HepG2 (cell line): Measurements from ENCODE around the gene AQP11. TPM values are rescaled to one million over a fixed set of nuclear protein-coding genes. Genes with fewer than 3 reads are reported as not detected.

ENCODE experiments used
- ARID5B ChIP-seq: IDR thresholded peaks from 2 replicates; pipeline ENCODE4 v1.4.0; 2020; ENCODE audit warnings: mild to moderate bottlenecking, missing genetic modification reagents
- CBX2 ChIP-seq, 2 experiments: fragments of 200-600 bp in 1 of 2; sonication (generic); formaldehyde crosslinking in 1 of 2; IDR thresholded peaks; 2 replicates each; pipeline versions ENCODE4 v1.7.0 to v1.8.1; 2018 to 2022; ENCODE audit warnings: low read depth in 2 of 2, low read length in 1 of 2, mild to moderate bottlenecking in 1 of 2, missing genetic modification reagents in 1 of 2
- CCDC6 ChIP-seq: sonication (generic); formaldehyde crosslinking; IDR thresholded peaks from 2 replicates; pipeline ENCODE4 v1.8.1; 2022; ENCODE audit warnings: mild to moderate bottlenecking, missing genetic modification reagents, moderate library complexity
- E2F2 ChIP-seq: sonication (generic); formaldehyde crosslinking; IDR thresholded peaks from 2 replicates; pipeline ENCODE4 v1.4.0; 2020; ENCODE audit warnings: missing genetic modification reagents, borderline replicate concordance
- POLR2G ChIP-seq: fragments of 200-400 bp; formaldehyde crosslinking; IDR thresholded peaks from 2 replicates; pipeline ENCODE4 v1.6.1; 2018; ENCODE audit warnings: mild to moderate bottlenecking, low read depth, low read length, moderate library complexity
- SIN3B ChIP-seq: fragments of 150-350 bp; IDR thresholded peaks from 2 replicates; pipeline ENCODE4 v1.6.1; 2014; ENCODE audit warnings: low read length
- SIX1 ChIP-seq: sonication (generic); formaldehyde crosslinking; IDR thresholded peaks from 2 replicates; pipeline ENCODE4 v1.4.0; 2020; ENCODE audit warnings: missing genetic modification reagents, borderline replicate concordance
- SMAD3 ChIP-seq: sonication (generic); formaldehyde crosslinking; IDR thresholded peaks from 2 replicates; pipeline ENCODE4 v1.4.0; 2020; ENCODE audit warnings: missing genetic modification reagents
- SOX13 ChIP-seq, 3 experiments: fragments of 450-650 bp in 1 of 3; sonication (generic) in 1 of 3; formaldehyde crosslinking in 1 of 3; IDR thresholded peaks in 2 of 3; conservative IDR thresholded peaks in 1 of 3; 2 replicates each; pipeline versions ENCODE4 v1.5.0 to v1.6.1; 2016 to 2020; ENCODE audit warnings: antibody characterized with exemption in 1 of 3, mild to moderate bottlenecking in 1 of 3, missing compliant biosample characterization in 1 of 3, missing genetic modification reagents in 1 of 3, moderate library complexity in 1 of 3
- SOX6 ChIP-seq, 2 experiments: fragments of 450-650 bp in 1 of 2; sonication (generic) in 1 of 2; formaldehyde crosslinking in 1 of 2; IDR thresholded peaks; 2 replicates each; pipeline versions ENCODE4 v1.4.0 to v1.6.1; 2017 to 2020; ENCODE audit warnings: antibody characterized with exemption in 1 of 2, mild to moderate bottlenecking in 1 of 2, missing genetic modification reagents in 1 of 2
- TAF15 ChIP-seq: fragments of 200-400 bp; formaldehyde crosslinking; IDR thresholded peaks from one replicate; pipeline ENCODE4 v1.6.1; 2018; ENCODE audit warnings: mild to moderate bottlenecking, low read depth, low read length; ENCODE audit not compliant: poor library complexity, severe bottlenecking
- TEAD3 ChIP-seq: optimal IDR thresholded peaks from 2 replicates; pipeline ENCODE3; 2016; ENCODE audit warnings: borderline replicate concordance
- ZBTB43 ChIP-seq: sonication (generic); formaldehyde crosslinking; conservative IDR thresholded peaks from 2 replicates; pipeline ENCODE4 v1.4.0; 2020; ENCODE audit warnings: missing genetic modification reagents
- ZNF44 ChIP-seq: sonication (generic); formaldehyde crosslinking; IDR thresholded peaks from 2 replicates; pipeline ENCODE4 v1.5.1; 2020; ENCODE audit warnings: mild to moderate bottlenecking, missing genetic modification reagents
- ZNF567 ChIP-seq: sonication (generic); formaldehyde crosslinking; IDR thresholded peaks from 2 replicates; pipeline ENCODE4 v1.8.1; 2023; ENCODE audit warnings: mild to moderate bottlenecking, missing genetic modification reagents, borderline replicate concordance
- ZNF576 ChIP-seq: sonication (generic); formaldehyde crosslinking; IDR thresholded peaks from 2 replicates; pipeline ENCODE4 v1.4.0; 2020; ENCODE audit warnings: mild to moderate bottlenecking, missing genetic modification reagents
- ZNF639 ChIP-seq: conservative IDR thresholded peaks from 2 replicates; pipeline ENCODE4 v1.6.1; 2018; ENCODE audit warnings: missing genetic modification reagents
- ZNF644 ChIP-seq: IDR thresholded peaks from 2 replicates; pipeline ENCODE4 v1.6.1; 2016; ENCODE audit warnings: low read depth
- ZNF775 ChIP-seq: sonication (generic); formaldehyde crosslinking; IDR thresholded peaks from 2 replicates; pipeline ENCODE4 v1.4.0; 2020; ENCODE audit warnings: missing genetic modification reagents, mild to moderate bottlenecking, moderate library complexity, borderline replicate concordance
- ZNF879 ChIP-seq: sonication (generic); formaldehyde crosslinking; IDR thresholded peaks from 2 replicates; pipeline ENCODE4 v1.8.1; 2023; ENCODE audit warnings: missing genetic modification reagents
- polyA plus RNA-seq, 8 experiments: library from polyadenylated mRNA; depleted of rRNA in 3 of 8; stranded (reverse) in 7 of 8; unstranded in 1 of 8; fragments of >200 nt; fragmentation: Illumina TruSeq in 4 of 8; extraction: Trizol in 4 of 8; gene quantifications; 2 replicates each; pipeline versions ENCODE4 v1.2.1 to v1.2.3, GENCODE V29; 2011 to 2016; ENCODE audit warnings: low read depth in 4 of 8, missing spikeins in 1 of 8, mixed read lengths in 1 of 8; ENCODE audit not compliant: insufficient read depth in 1 of 8
- total RNA-seq, 5 experiments: library from RNA; depleted of rRNA; stranded (reverse); fragments of >200 nt; fragmentation: Illumina TruSeq; extraction: Trizol; gene quantifications; 2 replicates each; pipeline ENCODE4 v1.2.3, GENCODE V29; 2016; ENCODE audit warnings: low read depth in 1 of 5

AQP11 gene
- total and polyA plus RNA-seq, 2 of the 13 experiments (the other 11 are each of a cell fraction or from before 2014, with no cell fraction given): 10.4 to 15.3 TPM

GRCh38 chr11:77593883-77594282 lies 4.1 kb downstream of the AQP11 start (continued):
- TF ChIP-seq ZNF879 (CRISPR knock-in tag): no peak
- TF ChIP-seq SMAD3 (CRISPR knock-in tag): no peak
- no peak for TF ChIP-seq ZNF639 (CRISPR knock-in tag)
- TF ChIP-seq TEAD3 (CRISPR knock-in tag): peak; percentile 21
- TF ChIP-seq ZNF644 (CRISPR knock-in tag): peak; percentile 93
- TF ChIP-seq ARID5B (CRISPR knock-in tag): peak; percentile 59
- TF ChIP-seq SIN3B: no peak
- TF ChIP-seq ZNF44 (CRISPR knock-in tag): no peak
- no peak for TF ChIP-seq SOX6 (IDR thresholded peaks at IDR 0.05)
- TF ChIP-seq SOX6 (CRISPR knock-in tag; IDR thresholded peaks at IDR 0.05): peak; percentile 95
- no peak for TF ChIP-seq ZNF775 (CRISPR knock-in tag)
- TF ChIP-seq SOX13 (IDR thresholded peaks at IDR 0.05): peak; percentile 58; the same call in 1 of the 2 replicates
- TF ChIP-seq SOX13 (CRISPR knock-in tag; conservative IDR thresholded peaks at IDR 0.05 in 1 of 2, IDR thresholded peaks at IDR 0.05 in 1 of 2): peak in 1 of 2 experiments; percentile 93; a peak in 2 of 4 replicates
- TF ChIP-seq ZNF576 (CRISPR knock-in tag): no peak
- TF ChIP-seq CCDC6: no peak
- no peak for TF ChIP-seq POLR2G
- no peak for TF ChIP-seq TAF15
- TF ChIP-seq CBX2 (IDR thresholded peaks at IDR 0.05; ENCODE audit: low read depth, low read length): no peak
- no peak for TF ChIP-seq CBX2 (CRISPR knock-in tag; IDR thresholded peaks at IDR 0.05; ENCODE audit: low read depth)
- TF ChIP-seq ZNF567: no peak
- peak; percentile 50; the same call in 1 of the 2 replicates for TF ChIP-seq SIX1
- no peak for TF ChIP-seq E2F2 (CRISPR knock-in tag)
- no peak for TF ChIP-seq ZBTB43
